A673 (cell line): ENCODE results near the gene LRRC17. TPM values are rescaled to one million over a fixed set of nuclear protein-coding genes. Genes with fewer than 3 reads are reported as not detected.

Experiments used
- BruUV-seq: library from RNA; stranded (reverse); fragments of 400-500 nt; replicated peaks from 2 replicates; lab custom pipeline; 2021; lab: Mats Ljungman, UMichigan
- CTCF ChIA-PET: fragments of 300-600 bp; sonication (Branson Sonifier 250); formaldehyde crosslinking; loops from one replicate; lab custom pipeline; 2022; ENCODE audit warnings: antibody characterized with exemption; lab: Charles Lee
- POLR2A ChIA-PET: fragments of 300-600 bp; sonication (Branson Sonifier 250); formaldehyde crosslinking; loops from one replicate; lab custom pipeline; 2022; ENCODE audit warnings: antibody characterized with exemption; ENCODE audit not compliant: low non-redundant PET; lab: Charles Lee
- DNase-seq: peaks from one replicate; pipeline ENCODE4 v3.0.0-alpha.2; 2015; ENCODE audit warnings: low spot score
- H3K27ac ChIP-seq: fragments of 200-600 bp; sonication (generic); 2 replicates; pipeline ENCODE4 v1.5.1; 2016; ENCODE audit warnings: mixed run types, low read depth, mild to moderate bottlenecking, mixed read lengths, antibody characterized with exemption, low read length; ENCODE audit not compliant: poor library complexity, severe bottlenecking
- H3K27me3 ChIP-seq: fragments of 200-600 bp; sonication (generic); replicated peaks from 2 replicates; pipeline ENCODE4 v1.6.1; 2017; ENCODE audit warnings: mixed run types, low read depth, mild to moderate bottlenecking, mixed read lengths, antibody characterized with exemption, low read length; ENCODE audit not compliant: insufficient read depth, poor library complexity
- H3K36me3 ChIP-seq: fragments of 200-600 bp; sonication (generic); 2 replicates; pipeline ENCODE4 v1.6.1; 2016; ENCODE audit warnings: mixed run types, mild to moderate bottlenecking, mixed read lengths, antibody characterized with exemption, low read length; ENCODE audit not compliant: insufficient read depth, poor library complexity, severe bottlenecking
- H3K4me1 ChIP-seq: fragments of 200-600 bp; sonication (generic); 2 replicates; pipeline ENCODE4 v1.6.1; 2017; ENCODE audit warnings: mixed run types, mild to moderate bottlenecking, mixed read lengths, antibody characterized with exemption, low read length; ENCODE audit not compliant: insufficient read depth, poor library complexity, severe bottlenecking
- H3K4me3 ChIP-seq: fragments of 200-600 bp; sonication (generic); 2 replicates; pipeline ENCODE4 v1.5.1; 2016; ENCODE audit warnings: low read depth, mixed run types, mild to moderate bottlenecking, mixed read lengths, low read length; ENCODE audit not compliant: poor library complexity, severe bottlenecking
- H3K9me3 ChIP-seq: fragments of 200-600 bp; sonication (generic); 2 replicates; pipeline ENCODE4 v1.6.1; 2016; ENCODE audit warnings: mixed run types, low read depth, mild to moderate bottlenecking, mixed read lengths, antibody characterized with exemption, low read length; ENCODE audit not compliant: poor library complexity, severe bottlenecking
- CTCF ChIP-seq: fragments of 300-800, 200-600 bp; sonication (generic); conservative IDR thresholded peaks from 2 replicates; pipeline ENCODE4 v1.5.1; 2017; ENCODE audit warnings: low read depth, mild to moderate bottlenecking, antibody characterized with exemption, low read length, moderate library complexity, mixed read lengths
- EZH2 ChIP-seq: fragments of 200-600 bp; sonication (generic); IDR thresholded peaks from 2 replicates; pipeline ENCODE4 v1.6.1; 2017; ENCODE audit warnings: borderline replicate concordance, low read depth, mild to moderate bottlenecking, mixed read lengths, antibody characterized with exemption, low read length; ENCODE audit not compliant: poor library complexity, severe bottlenecking
- intact Hi-C: fragments of 100-400 bp; cut with micrococcal nuclease; formaldehyde crosslinking; loops from one replicate; pipeline ENCODE4 v1.10.0; 2022; ENCODE audit not compliant: unreplicated experiment
- total RNA-seq: library from RNA; stranded (reverse); gene quantifications from 2 replicates; pipeline ENCODE4 v1.2.3, GENCODE V29; 2021

LRRC17 gene
- total RNA-seq, 1 experiment from 2014 or later, result 10.0 TPM

- Histone ChIP-seq H3K27ac (no peak overlapping the region), H3K27me3 (no peaks in the 10 kb centered on the region), H3K4me1 (peaks cover 22% of the 10 kb centered on the region), H3K9me3 (no peaks in the 10 kb centered on the region), H3K4me3 (no peak overlapping the region), H3K36me3 (no peaks in the 10 kb centered on the region)
- ChIA-PET CTCF (interaction anchor here (0.6 kb wide), 1 partner anchor 234 kb away, joined by 9 read pairs; no protein-coding TSS in a partner anchor), POLR2A (no interaction called here)
- no TSS peak for BruUV-seq
- peak; percentile 93 for DNase-seq
- TF ChIP-seq EZH2 (no peak), CTCF (no peak)
- intact Hi-C loops, result no loop called here
Measured at GRCh38 chr7:102991540-102992214, 78.9 kb downstream of the LRRC17 start.

- no peak overlapping the region for H3K27ac ChIP-seq
- H3K4me3 ChIP-seq, result no peak overlapping the region
- H3K9me3 ChIP-seq, result no peaks in the 10 kb centered on the region
- no TSS peak for BruUV-seq
- no peak for TF ChIP-seq CTCF
- no peak for TF ChIP-seq EZH2
- H3K4me1 ChIP-seq, result peaks cover 22% of the 10 kb centered on the region
- DNase-seq, result no peak
- no peaks in the 10 kb centered on the region for H3K36me3 ChIP-seq
- intact Hi-C loops, result no loop called here
- no peaks in the 10 kb centered on the region for H3K27me3 ChIP-seq
- CTCF ChIA-PET, result interaction anchor here (0.6 kb wide), 1 partner anchor 235 kb away, joined by 9 read pairs; no protein-coding TSS in a partner anchor
- POLR2A ChIA-PET, result no interaction called here
Measured at GRCh38 chr7:102992509-102992937, 79.7 kb downstream of the LRRC17 start.

GRCh38 chr7:102992938-102993717, 80.3 kb downstream of the LRRC17 start:
- Histone ChIP-seq H3K4me3 (no peak overlapping the region), H3K4me1 (peaks cover 22% of the 10 kb centered on the region), H3K36me3 (no peaks in the 10 kb centered on the region), H3K27ac (no peak overlapping the region), H3K27me3 (no peaks in the 10 kb centered on the region), H3K9me3 (no peaks in the 10 kb centered on the region)
- POLR2A ChIA-PET, result no interaction called here
- TF ChIP-seq EZH2 (no peak), CTCF (no peak)
- intact Hi-C loops, result no loop called here
- no peak for DNase-seq
- no TSS peak for BruUV-seq
- CTCF ChIA-PET, result interaction anchor here (0.5 kb wide), 1 partner anchor 69 kb away, joined by 10 read pairs; no protein-coding TSS in a partner anchor
